ENCODE measurements around the gene DUSP9. TPM values are rescaled to one million over a fixed set of nuclear protein-coding genes. Genes with fewer than 3 reads are reported as not detected.
A peak's percentile ranks its signal among the peaks of the same experiment; 100 is the strongest.

The DUSP9 gene
- total RNA-seq, 2 donors from 2014 or later = not detected

GRCh38 chrX:153669174-153669890, 22.3 kb downstream of the DUSP9 start:
- Histone ChIP-seq H3K36me3 (replicated peaks in 1 of 2; ENCODE audit: insufficient read depth in 1 of 2, low read depth in 2 of 2) (no peaks in the 10 kb centered on the region), H3K27ac (no peak overlapping the region), H3K4me1 (no peaks in the 10 kb centered on the region), H3K4me3 (no peak overlapping the region), H3K27me3 (no peaks in the 10 kb centered on the region), H3K9me3 (no peaks in the 10 kb centered on the region)
- 52% methylated on average over 6 of the region's 17 CpGs; no CpG with 5 or more reads in 1 of the 2 donors for WGBS, 2 donors
- no peak for DNase-seq
- ATAC-seq = no peak
- intact Hi-C loops (cut with DNase I) = no loop called here
- TF ChIP-seq POLR2A (IDR thresholded peaks at IDR 0.05) = no peak
- TF ChIP-seq, protein P1, sequence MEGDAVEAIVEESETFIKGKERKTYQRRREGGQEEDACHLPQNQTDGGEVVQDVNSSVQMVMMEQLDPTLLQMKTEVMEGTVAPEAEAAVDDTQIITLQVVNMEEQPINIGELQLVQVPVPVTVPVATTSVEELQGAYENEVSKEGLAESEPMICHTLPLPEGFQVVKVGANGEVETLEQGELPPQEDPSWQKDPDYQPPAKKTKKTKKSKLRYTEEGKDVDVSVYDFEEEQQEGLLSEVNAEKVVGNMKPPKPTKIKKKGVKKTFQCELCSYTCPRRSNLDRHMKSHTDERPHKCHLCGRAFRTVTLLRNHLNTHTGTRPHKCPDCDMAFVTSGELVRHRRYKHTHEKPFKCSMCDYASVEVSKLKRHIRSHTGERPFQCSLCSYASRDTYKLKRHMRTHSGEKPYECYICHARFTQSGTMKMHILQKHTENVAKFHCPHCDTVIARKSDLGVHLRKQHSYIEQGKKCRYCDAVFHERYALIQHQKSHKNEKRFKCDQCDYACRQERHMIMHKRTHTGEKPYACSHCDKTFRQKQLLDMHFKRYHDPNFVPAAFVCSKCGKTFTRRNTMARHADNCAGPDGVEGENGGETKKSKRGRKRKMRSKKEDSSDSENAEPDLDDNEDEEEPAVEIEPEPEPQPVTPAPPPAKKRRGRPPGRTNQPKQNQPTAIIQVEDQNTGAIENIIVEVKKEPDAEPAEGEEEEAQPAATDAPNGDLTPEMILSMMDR (IDR thresholded peaks at IDR 0.05) = peak; percentile 29 to 55 (median 48)

DNA sequence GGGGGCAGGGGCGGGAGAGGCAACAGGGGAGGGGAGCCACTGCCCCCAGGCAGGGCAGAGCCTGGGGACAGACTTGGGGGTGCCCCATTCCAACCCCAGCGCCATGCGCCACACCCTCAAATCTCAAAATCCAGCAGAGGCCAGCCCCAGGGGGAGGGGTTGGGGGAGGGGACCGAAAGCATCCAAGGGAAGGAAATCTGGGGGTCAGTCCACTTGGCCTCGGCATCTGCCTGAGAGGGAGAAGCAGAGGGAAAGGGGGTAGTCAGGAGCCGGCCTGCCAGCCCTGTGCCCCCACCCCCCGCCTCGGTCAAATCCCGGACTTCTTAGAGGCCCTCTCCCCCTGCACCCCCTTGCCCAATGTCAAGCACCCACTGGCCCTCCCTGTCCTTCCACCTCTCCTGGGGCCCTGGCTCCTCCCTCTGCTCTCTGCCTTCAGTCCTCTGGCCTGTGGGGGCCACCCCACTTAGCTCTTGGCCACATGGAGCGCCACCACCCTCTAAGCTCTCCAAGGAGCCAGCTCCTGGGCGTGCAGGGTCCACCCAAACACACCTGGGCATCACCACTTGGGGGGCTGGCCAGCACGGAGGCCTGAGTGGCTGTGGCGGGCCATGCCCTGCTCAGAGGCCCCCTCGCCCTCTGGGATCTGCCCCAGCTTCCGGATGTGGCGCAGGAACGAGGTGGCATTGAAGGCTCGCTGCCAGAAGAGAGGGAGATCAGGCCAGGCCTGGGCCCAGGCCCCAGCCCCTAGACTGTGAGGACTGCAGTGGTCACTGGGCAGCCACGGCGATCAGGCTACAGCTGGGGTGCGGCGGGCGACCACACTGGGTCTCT, 23.1 kb downstream of the DUSP9 start:
- 76 to 100% methylated on average over 1 to 9 of the region's 23 CpGs for WGBS, 2 donors

GRCh38 chrX:153670748-153671588, 24.0 kb downstream of the DUSP9 start:
- TF ChIP-seq, protein P1 (IDR thresholded peaks at IDR 0.05) = no peak
- TF ChIP-seq POLR2A (IDR thresholded peaks at IDR 0.05) = no peak
- DNase-seq = no peak
- Histone ChIP-seq H3K27ac (no peak overlapping the region), H3K4me3 (no peak overlapping the region), H3K27me3 (no peaks in the 10 kb centered on the region), H3K9me3 (no peaks in the 10 kb centered on the region), H3K36me3 (replicated peaks in 1 of 2; ENCODE audit: insufficient read depth in 1 of 2, low read depth in 2 of 2) (no peaks in the 10 kb centered on the region), H3K4me1 (no peaks in the 10 kb centered on the region)
- 83% methylated on average over 6 of the region's 23 CpGs; no CpG with 5 or more reads in 1 of the 2 donors for WGBS, 2 donors
- intact Hi-C loops (cut with DNase I) = no loop called here
- no peak for ATAC-seq

More for the DNA sequence above, 23.1 kb downstream of the DUSP9 start:
- no peak for TF ChIP-seq POLR2A (IDR thresholded peaks at IDR 0.05)
- TF ChIP-seq, protein P1 (IDR thresholded peaks at IDR 0.05) = no peak
- no peak overlapping the region for H3K4me3 ChIP-seq
- H3K9me3 ChIP-seq = no peaks in the 10 kb centered on the region
- intact Hi-C loops (cut with DNase I) = no loop called here
- ATAC-seq (no peak), DNase-seq (no peak)
- H3K36me3 ChIP-seq (replicated peaks in 1 of 2; ENCODE audit: insufficient read depth in 1 of 2, low read depth in 2 of 2) = no peaks in the 10 kb centered on the region
- no peak overlapping the region for H3K27ac ChIP-seq
- no peaks in the 10 kb centered on the region for H3K4me1 ChIP-seq
- no peaks in the 10 kb centered on the region for H3K27me3 ChIP-seq

DNA sequence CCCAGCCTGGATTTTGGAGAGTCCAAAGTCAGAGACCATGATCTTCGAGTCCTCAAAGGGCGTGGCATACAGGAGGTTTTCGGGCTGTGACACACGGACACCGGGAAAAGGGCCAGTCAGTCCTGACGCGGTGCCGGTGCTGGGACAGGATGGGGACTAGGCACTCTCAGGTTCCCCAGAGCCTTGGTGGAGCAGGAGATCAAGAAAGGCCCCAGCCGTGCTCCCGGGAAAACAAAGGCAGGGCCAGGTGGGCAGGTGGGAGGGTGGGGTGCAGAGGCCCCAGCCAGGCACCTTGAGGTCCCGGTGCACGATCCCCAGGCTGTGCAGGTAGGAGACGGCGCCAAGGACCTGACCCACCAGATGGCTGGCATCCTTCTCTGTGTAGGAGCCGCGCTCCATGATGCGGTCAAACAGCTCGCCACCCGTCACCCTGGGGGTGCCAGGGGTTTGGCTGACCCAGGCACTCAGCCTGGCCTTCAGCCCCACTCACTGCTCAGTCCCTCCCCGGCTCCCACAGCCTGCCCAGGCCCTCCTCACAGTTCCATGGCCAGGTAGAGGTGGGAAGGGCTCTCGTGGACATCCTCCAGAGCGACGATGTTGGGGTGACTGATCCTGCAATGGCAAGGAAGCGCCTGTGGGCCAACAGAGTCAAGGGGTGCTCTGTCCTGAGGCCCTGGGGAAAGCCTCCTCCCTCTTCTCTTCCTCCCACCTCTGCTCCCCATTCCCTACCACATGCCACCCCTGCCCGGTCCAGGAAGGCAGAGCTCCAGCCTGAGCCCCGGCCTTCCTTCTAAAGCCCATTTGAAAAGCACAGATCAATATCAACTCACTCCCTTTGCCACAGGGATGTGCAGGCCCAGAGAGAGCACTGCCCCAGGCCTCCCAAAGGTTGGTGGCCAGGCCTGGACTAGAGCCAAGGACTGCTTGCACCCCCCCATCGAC, 24.9 kb downstream of the DUSP9 start:
- WGBS, 2 donors = 89 to 96% methylated on average over 2 to 6 of the region's 27 CpGs
- intact Hi-C loops (cut with DNase I) = no loop called here
- H3K27me3 ChIP-seq = no peaks in the 10 kb centered on the region

More for the DNA sequence above, 24.9 kb downstream of the DUSP9 start:
- no peaks in the 10 kb centered on the region for H3K9me3 ChIP-seq
- ATAC-seq = no peak
- TF ChIP-seq, protein P1 (IDR thresholded peaks at IDR 0.05) = no peak
- no peak for TF ChIP-seq POLR2A (IDR thresholded peaks at IDR 0.05)
- no peak overlapping the region for H3K27ac ChIP-seq
- no peaks in the 10 kb centered on the region for H3K4me1 ChIP-seq
- H3K4me3 ChIP-seq = no peak overlapping the region
- H3K36me3 ChIP-seq (replicated peaks in 1 of 2; ENCODE audit: insufficient read depth in 1 of 2, low read depth in 2 of 2) = no peaks in the 10 kb centered on the region
- no peak for DNase-seq

All from body of pancreas (tissue), 4 donors.